GM18951 (cell line): ENCODE data around the gene CISD3.

ENCODE experiments used
- POLR2A ChIP-seq: IDR thresholded peaks from 4 replicates; pipeline ENCODE4 v1.6.1; 2011; ENCODE audit warnings: mild to moderate bottlenecking; ENCODE audit not compliant: insufficient read length, insufficient read depth; ENCODE audit errors: extremely low read depth
- in situ Hi-C: fragments of 300-500 bp; cut with MboI; formaldehyde crosslinking; loops from one replicate; pipeline ENCODE4 v1.12.0; 2022; ENCODE audit warnings: low sequenced_read_pairs, mixed read lengths, inconsistent platforms; ENCODE audit not compliant: unreplicated experiment

The CISD3 gene

GRCh38 chr17:38761612-38762011 lies 31.5 kb downstream of the CISD3 start:
- no peak for TF ChIP-seq POLR2A
- in situ Hi-C loops = no loop called here

DNA sequence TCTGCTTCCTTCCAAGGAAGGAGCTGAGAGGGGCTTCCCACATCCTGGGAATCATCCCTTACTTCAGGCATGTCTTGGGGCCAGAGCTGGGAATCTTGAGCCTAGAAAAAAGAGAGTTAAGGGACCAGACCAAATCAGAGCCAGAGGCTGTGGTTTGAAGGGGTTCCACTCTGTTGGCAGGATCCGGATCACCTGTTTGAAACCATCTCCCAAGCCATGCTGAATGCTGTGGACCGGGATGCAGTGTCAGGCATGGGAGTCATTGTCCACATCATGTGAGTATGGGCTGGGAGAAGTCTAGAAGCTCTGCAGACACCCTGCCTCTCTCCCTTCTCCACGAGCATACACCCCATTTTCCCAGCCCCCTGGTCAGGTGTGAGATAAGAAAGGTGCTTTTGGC lies 32.1 kb downstream of the CISD3 start:
- in situ Hi-C loops = no loop called here
- TF ChIP-seq POLR2A = no peak

GRCh38 chr17:38766341-38766740 lies 36.2 kb downstream of the CISD3 start:
- in situ Hi-C loops = no loop called here
- TF ChIP-seq POLR2A = no peak

DNA sequence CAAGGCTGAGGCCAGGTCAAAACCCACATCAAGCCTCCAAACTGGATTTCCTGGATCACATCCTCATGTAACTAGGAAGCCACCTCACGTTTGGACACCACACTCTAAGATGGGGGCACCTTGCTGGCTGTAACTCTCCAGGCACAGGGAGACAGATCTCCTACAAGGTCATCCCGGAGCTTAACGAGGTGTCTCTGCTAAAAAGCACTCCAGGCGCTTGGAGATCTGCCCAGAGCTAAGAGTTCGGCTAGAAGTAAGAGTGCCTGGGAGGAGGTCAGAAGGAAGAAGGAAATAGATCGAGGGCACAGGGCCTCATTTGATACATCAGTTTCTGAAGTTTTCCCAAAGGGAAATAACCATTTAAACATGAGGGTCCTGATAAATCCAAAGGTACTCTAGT lies 38.3 kb downstream of the CISD3 start:
- in situ Hi-C loops = no loop called here
- TF ChIP-seq POLR2A = no peak

- TF ChIP-seq POLR2A = no peak
- in situ Hi-C loops = no loop called here
Measured at GRCh38 chr17:38773258-38773657, 43.1 kb downstream of the CISD3 start.

DNA sequence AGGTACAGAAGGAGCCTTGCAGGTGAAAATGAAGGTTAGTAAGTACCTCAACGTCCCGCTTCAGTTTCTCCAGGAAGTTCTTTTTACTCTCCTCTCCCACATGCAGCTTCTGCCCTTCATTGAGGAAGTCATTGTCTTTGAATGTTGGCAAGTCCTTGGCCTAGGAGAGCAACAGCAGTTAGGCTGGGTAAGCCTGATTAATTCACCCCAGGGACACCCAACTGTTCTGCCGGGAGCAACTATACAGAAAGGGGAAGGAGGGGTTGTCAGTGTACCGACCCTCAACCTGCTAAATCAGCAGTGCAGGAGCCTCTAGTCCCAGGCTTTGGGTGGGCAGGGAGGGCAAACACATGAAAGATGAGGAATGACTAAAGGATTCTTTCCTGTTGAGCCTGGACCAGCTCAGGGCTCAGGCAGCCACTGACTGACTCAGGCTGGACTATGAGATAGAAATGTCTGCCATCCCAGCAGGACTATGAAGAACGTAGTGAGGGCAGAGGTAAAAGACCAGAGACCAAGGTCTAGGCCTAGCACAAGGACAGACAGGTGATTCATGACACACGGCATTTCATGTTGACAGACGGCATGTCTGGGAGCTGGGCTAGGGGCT lies 47.6 kb downstream of the CISD3 start:
- in situ Hi-C loops = no loop called here
- no peak for TF ChIP-seq POLR2A

DNA sequence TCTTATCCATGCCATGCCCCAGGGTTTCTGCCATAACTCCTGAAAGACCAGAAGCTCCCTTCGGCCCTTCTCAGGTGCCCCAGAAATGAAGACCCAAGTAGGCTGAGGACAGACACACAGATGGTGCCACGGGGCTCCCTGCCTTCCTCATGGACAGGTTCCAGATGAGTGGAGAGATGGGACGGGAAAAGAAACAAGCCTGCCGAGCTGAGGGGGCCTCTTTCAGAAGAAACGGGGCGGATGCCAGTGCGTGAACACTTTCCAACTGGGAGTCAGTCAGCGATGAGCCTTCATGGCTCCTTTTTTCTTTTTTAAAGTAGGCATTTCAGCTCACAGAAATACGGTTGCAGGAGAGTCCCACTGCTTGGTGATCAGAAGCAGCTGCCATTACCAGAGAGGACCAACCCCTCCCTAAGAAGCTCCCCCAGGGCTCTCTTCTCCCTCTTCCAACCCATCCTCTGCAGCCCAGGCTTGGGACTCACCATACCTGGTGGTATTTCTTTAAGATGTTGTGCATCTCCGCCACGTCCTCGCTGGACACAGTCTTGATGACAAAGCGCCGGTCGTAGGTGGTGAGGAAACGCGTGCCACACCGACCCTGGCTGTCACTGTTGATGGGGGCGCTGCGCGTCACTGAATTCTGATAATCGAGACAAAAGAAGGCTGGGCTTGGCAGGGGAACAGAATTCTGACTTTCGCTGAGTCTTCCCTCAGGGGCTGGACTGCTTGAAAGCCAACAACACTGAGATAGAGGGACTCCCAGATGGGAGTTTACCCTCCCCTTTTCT lies 50.0 kb downstream of the CISD3 start:
- no peak for TF ChIP-seq POLR2A
- in situ Hi-C loops = no loop called here

DNA sequence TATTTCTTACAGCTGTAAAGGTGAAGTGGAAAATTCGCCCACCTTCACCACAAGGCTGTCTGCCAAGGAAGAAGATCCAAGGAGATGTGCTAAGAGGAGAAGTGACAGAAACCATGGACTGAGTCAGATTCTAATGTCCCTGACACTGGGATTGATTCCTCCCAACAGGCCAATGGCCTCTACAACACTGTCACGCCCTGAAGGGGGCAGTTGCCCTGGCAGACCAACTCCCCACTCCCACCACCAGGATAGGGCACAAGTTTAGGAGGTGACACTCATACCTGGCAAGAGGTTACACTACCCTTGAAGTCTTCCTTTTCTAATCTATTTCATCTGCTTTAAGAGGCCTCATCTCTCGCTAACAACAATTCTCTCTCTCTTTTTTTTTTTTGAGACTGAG lies 53.1 kb downstream of the CISD3 start:
- in situ Hi-C loops = no loop called here
- no peak for TF ChIP-seq POLR2A
